Fibroblast of lung (primary cell): ENCODE measurements around the gene MAN2C1.

Experiments used
- EZH2 ChIP-seq: IDR thresholded peaks from 2 replicates; pipeline ENCODE4 v1.5.1; 2012; ENCODE audit warnings: low read length, control low read depth, mild to moderate bottlenecking; ENCODE audit errors: missing control alignments
- TF ChIP-seq, protein P1 (sequence below), 2 donors: IDR thresholded peaks in 1 of 2; conservative IDR thresholded peaks in 1 of 2; 1 replicate in 1 of 2; 2 replicates in 1 of 2; pipeline ENCODE4 v1.5.1; 2011 to 2012; ENCODE audit warnings: low read length in 2 of 2, control low read depth in 1 of 2, inconsistent platforms in 1 of 2, low read depth in 1 of 2, mild to moderate bottlenecking in 1 of 2

DNA sequence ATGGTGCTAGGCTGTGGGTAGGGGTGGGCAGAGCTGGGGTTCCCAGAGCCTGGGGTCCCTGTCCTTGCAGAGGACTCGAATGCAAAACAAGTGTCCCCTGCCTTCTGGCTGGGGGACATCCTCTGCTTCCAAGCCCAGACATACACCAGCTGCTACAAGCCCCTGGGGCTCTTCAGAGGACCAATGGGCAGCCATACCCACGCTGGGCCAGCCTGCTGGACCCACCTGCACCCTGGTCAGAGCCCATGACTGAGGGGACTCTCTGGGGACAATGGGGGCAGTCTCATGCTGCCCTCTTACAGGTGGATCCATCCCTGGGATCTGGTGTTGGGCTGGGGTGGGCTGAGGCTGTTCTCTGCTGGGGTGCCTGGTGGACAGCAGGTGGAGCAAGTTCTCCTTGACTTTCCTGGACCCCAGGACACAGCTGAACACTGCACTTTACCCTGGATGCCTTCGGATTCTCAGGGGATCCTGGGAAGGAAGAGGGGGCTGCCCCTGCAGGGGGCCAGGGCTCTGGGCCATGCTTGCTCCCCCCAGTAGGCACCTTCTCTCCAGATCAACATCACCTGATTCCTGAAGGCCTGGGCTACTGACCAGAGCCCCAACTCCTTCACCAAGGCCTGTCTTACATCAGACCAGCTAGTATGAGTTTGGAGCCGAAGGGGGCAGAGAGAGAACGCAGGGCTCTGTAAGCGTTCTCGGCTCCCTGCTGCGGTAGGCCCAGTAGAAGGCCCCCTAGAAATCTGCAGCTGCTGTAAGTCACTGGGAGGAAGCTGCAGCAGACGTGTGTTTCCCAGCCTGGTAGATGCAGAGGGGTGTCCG is 39.7 kb downstream of the MAN2C1 start:
- no peak for TF ChIP-seq EZH2
- TF ChIP-seq, protein P1, sequence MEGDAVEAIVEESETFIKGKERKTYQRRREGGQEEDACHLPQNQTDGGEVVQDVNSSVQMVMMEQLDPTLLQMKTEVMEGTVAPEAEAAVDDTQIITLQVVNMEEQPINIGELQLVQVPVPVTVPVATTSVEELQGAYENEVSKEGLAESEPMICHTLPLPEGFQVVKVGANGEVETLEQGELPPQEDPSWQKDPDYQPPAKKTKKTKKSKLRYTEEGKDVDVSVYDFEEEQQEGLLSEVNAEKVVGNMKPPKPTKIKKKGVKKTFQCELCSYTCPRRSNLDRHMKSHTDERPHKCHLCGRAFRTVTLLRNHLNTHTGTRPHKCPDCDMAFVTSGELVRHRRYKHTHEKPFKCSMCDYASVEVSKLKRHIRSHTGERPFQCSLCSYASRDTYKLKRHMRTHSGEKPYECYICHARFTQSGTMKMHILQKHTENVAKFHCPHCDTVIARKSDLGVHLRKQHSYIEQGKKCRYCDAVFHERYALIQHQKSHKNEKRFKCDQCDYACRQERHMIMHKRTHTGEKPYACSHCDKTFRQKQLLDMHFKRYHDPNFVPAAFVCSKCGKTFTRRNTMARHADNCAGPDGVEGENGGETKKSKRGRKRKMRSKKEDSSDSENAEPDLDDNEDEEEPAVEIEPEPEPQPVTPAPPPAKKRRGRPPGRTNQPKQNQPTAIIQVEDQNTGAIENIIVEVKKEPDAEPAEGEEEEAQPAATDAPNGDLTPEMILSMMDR (conservative IDR thresholded peaks at IDR 0.05 in 1 of 2, IDR thresholded peaks at IDR 0.05 in 1 of 2; ENCODE audit: low read depth in 1 of 2, low read length in 2 of 2): no peak
